Stimulated activated CD4-positive, alpha-beta T cell treated with anti-CD3 and anti-CD28 coated beads, Interleukin-2, amount 100 ng/mL, for 48 hours (primary cell): ENCODE data around the gene GAS7.

Source experiments
- DNase-seq, 2 donors: peaks; one replicate each; pipeline ENCODE4 v3.0.0-alpha.2; 2020

GAS7 gene

GRCh38 chr17:10130263-10130662 lies 68.1 kb downstream of the GAS7 start:
- no peak for DNase-seq

- DNase-seq = no peak
Observed at GRCh38 chr17:10127819-10128425, 70.5 kb downstream of the GAS7 start.

GRCh38 chr17:10126616-10127501 lies 71.5 kb downstream of the GAS7 start:
- DNase-seq = no peak

- DNase-seq = no peak
Observed at GRCh38 chr17:10126276-10126615, 72.2 kb downstream of the GAS7 start.

GRCh38 chr17:10125531-10126275 lies 72.7 kb downstream of the GAS7 start:
- DNase-seq = no peak

GRCh38 chr17:10123093-10123492 lies 75.3 kb downstream of the GAS7 start:
- DNase-seq = no peak

GRCh38 chr17:10121971-10122707 lies 76.3 kb downstream of the GAS7 start:
- no peak for DNase-seq

- no peak for DNase-seq
Observed at GRCh38 chr17:10120749-10121148, 77.7 kb downstream of the GAS7 start.

GRCh38 chr17:10120109-10120485 lies 78.3 kb downstream of the GAS7 start:
- no peak for DNase-seq

GRCh38 chr17:10119203-10120108 lies 79.0 kb downstream of the GAS7 start:
- DNase-seq = no peak

- no peak for DNase-seq
Observed at GRCh38 chr17:10118788-10119130, 79.6 kb downstream of the GAS7 start.

GRCh38 chr17:10117581-10118001 lies 80.8 kb downstream of the GAS7 start:
- DNase-seq = no peak

- no peak for DNase-seq
Observed at GRCh38 chr17:10116753-10117420, 81.5 kb downstream of the GAS7 start.

- DNase-seq = no peak
Observed at GRCh38 chr17:10116267-10116666, 82.1 kb downstream of the GAS7 start.

GRCh38 chr17:10115536-10115932 lies 82.9 kb downstream of the GAS7 start:
- no peak for DNase-seq

GRCh38 chr17:10114931-10115535 lies 83.4 kb downstream of the GAS7 start:
- DNase-seq = peak in 1 of 2 donors; percentile 14

- no peak for DNase-seq
Observed at GRCh38 chr17:10112962-10113361, 85.4 kb downstream of the GAS7 start.

GRCh38 chr17:10111907-10112452 lies 86.4 kb downstream of the GAS7 start:
- DNase-seq = no peak

- DNase-seq = no peak
Observed at GRCh38 chr17:10109146-10109545, 89.3 kb downstream of the GAS7 start.

GRCh38 chr17:10107316-10108165 lies 90.9 kb downstream of the GAS7 start:
- no peak for DNase-seq
